GM23248 (cell line): ENCODE results near the gene CD8A. TPM values are rescaled to one million over a fixed set of nuclear protein-coding genes. Genes with fewer than 3 reads are reported as not detected.

Experiments
- DNase-seq: peaks from one replicate; pipeline ENCODE4 v3.0.0-alpha.2; 2015
- H2AFZ ChIP-seq: fragments of 200-600 bp; sonication (generic); 2 replicates; pipeline ENCODE4 v1.6.1; 2016; ENCODE audit warnings: antibody characterized with exemption
- H3F3A ChIP-seq: fragments of 200-600 bp; sonication (generic); 2 replicates; pipeline ENCODE4 v1.6.1; 2016; ENCODE audit warnings: mild to moderate bottlenecking, antibody characterized with exemption, mixed run types; ENCODE audit not compliant: insufficient read depth
- H3K27ac ChIP-seq: fragments of 200-600 bp; sonication (generic); 2 replicates; pipeline ENCODE4 v1.5.1; 2016; ENCODE audit warnings: mild to moderate bottlenecking
- H3K27me3 ChIP-seq: fragments of 200-600 bp; sonication (generic); replicated peaks from 2 replicates; pipeline ENCODE4 v1.6.1; 2016; ENCODE audit warnings: mild to moderate bottlenecking; ENCODE audit not compliant: insufficient read depth
- H3K36me3 ChIP-seq: fragments of 200-600 bp; sonication (generic); 2 replicates; pipeline ENCODE4 v1.6.1; 2016; ENCODE audit warnings: low read depth, mild to moderate bottlenecking
- H3K4me1 ChIP-seq: fragments of 200-600 bp; sonication (generic); 2 replicates; pipeline ENCODE4 v1.6.1; 2016; ENCODE audit warnings: mild to moderate bottlenecking; ENCODE audit not compliant: insufficient read depth
- H3K4me2 ChIP-seq: fragments of 200-600 bp; sonication (generic); one replicate; pipeline ENCODE4 v1.6.1; 2016; ENCODE audit warnings: mild to moderate bottlenecking; ENCODE audit not compliant: unreplicated experiment
- H3K4me3 ChIP-seq: fragments of 200-600 bp; sonication (generic); 2 replicates; pipeline ENCODE4 v1.5.1; 2016; ENCODE audit warnings: mild to moderate bottlenecking
- H3K79me2 ChIP-seq: fragments of 200-600 bp; sonication (generic); 2 replicates; pipeline ENCODE4 v1.6.1; 2016; ENCODE audit warnings: mild to moderate bottlenecking; ENCODE audit not compliant: insufficient read depth
- H3K9ac ChIP-seq: fragments of 200-600 bp; sonication (generic); 2 replicates; pipeline ENCODE4 v1.6.1; 2016; ENCODE audit warnings: mild to moderate bottlenecking
- H3K9me2 ChIP-seq: fragments of 200-600 bp; sonication (generic); 2 replicates; pipeline ENCODE4 v1.6.1; 2016; ENCODE audit warnings: mixed run types, mild to moderate bottlenecking, moderate library complexity; ENCODE audit not compliant: insufficient read depth
- H3K9me3 ChIP-seq: fragments of 200-600 bp; sonication (generic); one replicate; pipeline ENCODE4 v1.6.1; 2017; ENCODE audit warnings: low read depth
- H4K20me1 ChIP-seq: fragments of 200-600 bp; sonication (generic); 2 replicates; pipeline ENCODE4 v1.6.0; 2016; ENCODE audit not compliant: insufficient read depth
- EZH2 ChIP-seq: fragments of 200-600 bp; sonication (generic); IDR thresholded peaks from 2 replicates; pipeline ENCODE4 v1.6.1; 2018; ENCODE audit warnings: antibody characterized with exemption, mild to moderate bottlenecking; ENCODE audit not compliant: insufficient read depth, poor library complexity, severe bottlenecking
- EZH2phosphoT487 ChIP-seq: fragments of 200-600 bp; sonication (generic); IDR thresholded peaks from 2 replicates; pipeline ENCODE4 v1.6.1; 2018; ENCODE audit warnings: antibody characterized with exemption, moderate library complexity, mild to moderate bottlenecking, low read depth; ENCODE audit not compliant: insufficient read depth
- WGBS, 2 experiments: methylation state at CpG; one replicate each; pipeline ENCODE4 v1.1.6; 2015 to 2017; ENCODE audit warnings: low lambda C conversion rate in 2 of 2, low coverage in 1 of 2; ENCODE audit errors: missing lambda C conversion rate in 2 of 2; 5-methylcytosine and 5-hydroxymethylcytosine counted together
- in situ Hi-C: fragments of 300-500 bp; cut with MboI; formaldehyde crosslinking; loops from 2 replicates; pipeline ENCODE4 v1.15.0; 2020
- polyA plus RNA-seq: library from polyadenylated mRNA; unstranded; fragments of >200 nt; fragmentation: Nextera tagmentation; extraction: Ambion mirVana; gene quantifications from 2 replicates; pipeline ENCODE4 v1.2.1, GENCODE V29; 2016
- total RNA-seq: library from RNA; depleted of rRNA; stranded (reverse); fragments of >200 nt; shearing (Covaris generic); gene quantifications from 2 replicates; pipeline ENCODE4 v1.2.3, GENCODE V29; 2014

CD8A gene
- total and polyA plus RNA-seq, 2 experiments from 2014 or later: 0.86 TPM; not detected in 1

DNA sequence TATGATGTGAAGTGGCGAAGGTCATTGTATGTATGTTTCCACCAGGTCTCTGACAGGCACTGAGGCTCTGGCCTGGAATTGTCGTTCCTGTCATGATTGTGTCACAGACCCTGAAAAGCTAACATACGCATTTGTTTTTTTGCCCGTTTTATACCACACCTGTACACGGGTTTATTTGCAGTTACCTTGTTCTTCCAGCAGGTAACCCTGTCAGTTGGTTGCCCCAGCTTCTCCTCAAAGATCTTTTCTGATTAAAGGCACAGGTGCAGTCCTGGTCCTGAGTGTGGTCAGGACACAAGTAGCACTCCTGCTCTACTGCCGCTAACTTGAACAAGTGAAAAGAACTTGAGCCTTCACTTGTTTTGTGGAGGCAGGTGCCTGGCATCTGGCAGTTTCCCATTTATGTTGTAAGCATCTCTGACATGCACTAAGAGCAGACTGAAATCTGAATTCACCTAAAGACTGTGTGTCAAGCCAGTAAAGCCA lies 19.9 kb downstream of the CD8A start:
- Histone ChIP-seq H3K9me2 (no peaks in the 10 kb centered on the region), H3F3A (no peaks in the 10 kb centered on the region), H3K27ac (no peak overlapping the region), H3K9ac (no peak overlapping the region), H3K9me3 (no peaks in the 10 kb centered on the region), H3K4me2 (no peak overlapping the region), H4K20me1 (no peaks in the 10 kb centered on the region), H3K36me3 (peaks cover 18% of the 10 kb centered on the region), H2AFZ (no peak overlapping the region), H3K27me3 (no peaks in the 10 kb centered on the region), H3K4me3 (no peak overlapping the region), H3K4me1 (no peaks in the 10 kb centered on the region), H3K79me2 (no peaks in the 10 kb centered on the region)
- DNase-seq: no peak
- WGBS, 2 experiments: 97% methylated on average over 6 of the region's 6 CpGs
- in situ Hi-C loops: no loop called here
- TF ChIP-seq EZH2phosphoT487 (no peak), EZH2 (no peak)

- 90 to 94% methylated on average over 4 of the region's 4 CpGs for WGBS, 2 experiments
- no peaks in the 10 kb centered on the region for H3F3A ChIP-seq
- H3K9ac ChIP-seq: no peak overlapping the region
- peaks cover 18% of the 10 kb centered on the region for H3K36me3 ChIP-seq
- no peaks in the 10 kb centered on the region for H3K79me2 ChIP-seq
- TF ChIP-seq EZH2 (no peak), EZH2phosphoT487 (no peak)
- no peak for DNase-seq
- H3K9me3 ChIP-seq: no peaks in the 10 kb centered on the region
- no peaks in the 10 kb centered on the region for H3K4me1 ChIP-seq
- H3K27me3 ChIP-seq: no peaks in the 10 kb centered on the region
- no peak overlapping the region for H2AFZ ChIP-seq
- H3K9me2 ChIP-seq: no peaks in the 10 kb centered on the region
- no peaks in the 10 kb centered on the region for H4K20me1 ChIP-seq
- no peak overlapping the region for H3K4me3 ChIP-seq
- H3K4me2 ChIP-seq: no peak overlapping the region
- H3K27ac ChIP-seq: no peak overlapping the region
- in situ Hi-C loops: no loop called here
Measured at GRCh38 chr2:86769838-86770237, 20.9 kb downstream of the CD8A start.

GRCh38 chr2:86768189-86768949 lies 22.3 kb downstream of the CD8A start:
- Histone ChIP-seq H3K79me2 (0 out of 2 replicates have a peak, but pooled peaks cover under 1% of the 10 kb centered on the region), H3K27me3 (no peaks in the 10 kb centered on the region), H2AFZ (no peak overlapping the region), H3K27ac (no peak overlapping the region), H3K4me1 (no peaks in the 10 kb centered on the region), H3K4me2 (no peak overlapping the region), H3K9me2 (no peaks in the 10 kb centered on the region), H3K36me3 (peaks cover 14% of the 10 kb centered on the region), H4K20me1 (no peaks in the 10 kb centered on the region), H3F3A (no peaks in the 10 kb centered on the region), H3K4me3 (no peak overlapping the region), H3K9me3 (no peaks in the 10 kb centered on the region), H3K9ac (no peak overlapping the region)
- 91 to 94% methylated on average over 5 of the region's 5 CpGs for WGBS, 2 experiments
- in situ Hi-C loops: no loop called here
- no peak for TF ChIP-seq EZH2phosphoT487
- TF ChIP-seq EZH2: no peak
- DNase-seq: no peak

DNA sequence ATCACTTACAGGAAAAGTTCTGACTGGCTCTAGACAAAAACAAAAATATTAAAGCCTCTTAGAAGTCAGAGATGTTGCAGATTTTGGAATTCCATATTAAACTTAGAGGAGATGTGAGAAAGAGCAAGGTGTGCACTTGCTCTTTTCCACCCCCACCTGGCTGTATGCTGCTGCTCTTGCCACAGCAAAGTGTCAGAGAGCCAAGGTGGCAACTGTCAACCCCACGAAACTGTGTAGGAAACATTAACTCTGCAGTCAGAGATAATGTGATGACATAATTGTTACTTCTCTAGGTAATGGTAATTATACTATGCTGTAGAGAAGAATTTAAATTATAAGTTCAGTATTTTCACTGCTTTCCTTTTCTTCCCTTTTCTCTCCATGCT lies 25.4 kb downstream of the CD8A start:
- WGBS, 2 experiments: 43 to 50% methylated on average over 1 of the region's 1 CpG
- H2AFZ ChIP-seq: no peak overlapping the region
- in situ Hi-C loops: no loop called here

More for the DNA sequence above, 25.4 kb downstream of the CD8A start:
- H3K9me3 ChIP-seq: no peaks in the 10 kb centered on the region
- TF ChIP-seq EZH2phosphoT487: no peak
- TF ChIP-seq EZH2: no peak
- no peaks in the 10 kb centered on the region for H3F3A ChIP-seq
- H3K79me2 ChIP-seq: peaks cover 4% of the 10 kb centered on the region; the same call in 1 of the 2 replicates
- no peak overlapping the region for H3K27ac ChIP-seq
- no peaks in the 10 kb centered on the region for H3K36me3 ChIP-seq
- no peaks in the 10 kb centered on the region for H3K4me1 ChIP-seq
- no peak overlapping the region for H3K4me3 ChIP-seq
- H4K20me1 ChIP-seq: no peaks in the 10 kb centered on the region
- no peaks in the 10 kb centered on the region for H3K9me2 ChIP-seq
- no peak for DNase-seq
- H3K4me2 ChIP-seq: no peak overlapping the region
- no peaks in the 10 kb centered on the region for H3K27me3 ChIP-seq
- no peak overlapping the region for H3K9ac ChIP-seq
